SW480 (cell line): ENCODE data around the gene MIAT.
"Not testable (repeated sequence)": the region's sequence is repeated elsewhere in the genome, so short reads cannot be mapped to it uniquely, and the experiment has no call there.

Experiments
- DNase-seq: peaks from one replicate; pipeline ENCODE4 v3.0.0-alpha.2; 2016; ENCODE audit warnings: low spot score

Gene MIAT

GRCh38 chr22:26656891-26657851 is at the start of gene MIAT:
Gene MIAT, plus strand, starts transcription at chr22:26657588.
- no peak for DNase-seq

GRCh38 chr22:26608129-26608528 is 49.3 kb upstream of the MIAT start:
- no peak for DNase-seq

- DNase-seq: no peak
Measured at GRCh38 chr22:26609287-26609686, 48.1 kb upstream of the MIAT start.

- no peak for DNase-seq
Measured at GRCh38 chr22:26610072-26610958, 47.1 kb upstream of the MIAT start.

- no peak for DNase-seq
Measured at GRCh38 chr22:26610996-26611395, 46.4 kb upstream of the MIAT start.

- no peak for DNase-seq
Measured at GRCh38 chr22:26612652-26613051, 44.7 kb upstream of the MIAT start.

- DNase-seq: not testable (repeated sequence)
Measured at GRCh38 chr22:26613753-26614152, 43.6 kb upstream of the MIAT start.

- no peak for DNase-seq
Measured at GRCh38 chr22:26614322-26614721, 43.1 kb upstream of the MIAT start.

- no peak for DNase-seq
Measured at GRCh38 chr22:26615149-26615548, 42.2 kb upstream of the MIAT start.

GRCh38 chr22:26615830-26616435 is 41.5 kb upstream of the MIAT start:
- no peak for DNase-seq

- DNase-seq: no peak
Measured at GRCh38 chr22:26616650-26617049, 40.7 kb upstream of the MIAT start.

- DNase-seq: no peak
Measured at GRCh38 chr22:26617271-26618199, 39.9 kb upstream of the MIAT start, which contains the start of gene CRYBB1. Gene CRYBB1, minus strand, starts transcription at chr22:26618027. Its CDS starts 1,708 bp downstream, at chr22:26616319.

- no peak for DNase-seq
Measured at GRCh38 chr22:26618455-26618854, 38.9 kb upstream of the MIAT start.

- no peak for DNase-seq
Measured at GRCh38 chr22:26619510-26619909, 37.9 kb upstream of the MIAT start.

GRCh38 chr22:26620197-26620596 is 37.2 kb upstream of the MIAT start:
- DNase-seq: no peak

- DNase-seq: no peak
Measured at GRCh38 chr22:26621663-26622062, 35.7 kb upstream of the MIAT start, which contains the start of gene CRYBA4. Gene CRYBA4, plus strand, starts transcription at chr22:26621963. Its CDS starts 634 bp downstream, at chr22:26622597.

GRCh38 chr22:26623984-26624383 is 33.4 kb upstream of the MIAT start:
- DNase-seq: no peak

GRCh38 chr22:26624803-26625202 is 32.6 kb upstream of the MIAT start:
- no peak for DNase-seq

- no peak for DNase-seq
Measured at GRCh38 chr22:26629988-26630761, 27.2 kb upstream of the MIAT start.

GRCh38 chr22:26631282-26631681 is 26.1 kb upstream of the MIAT start:
- no peak for DNase-seq
